ENCODE results near the gene SVIL. TPM values are rescaled to one million over a fixed set of nuclear protein-coding genes. Genes with fewer than 3 reads are reported as not detected.

The SVIL gene
- total RNA-seq, 3 donors from 2014 or later (not counting 1 experiment from before 2014, with no cell fraction given), result 24.9 to 57.2 (median 33.5) TPM

DNA sequence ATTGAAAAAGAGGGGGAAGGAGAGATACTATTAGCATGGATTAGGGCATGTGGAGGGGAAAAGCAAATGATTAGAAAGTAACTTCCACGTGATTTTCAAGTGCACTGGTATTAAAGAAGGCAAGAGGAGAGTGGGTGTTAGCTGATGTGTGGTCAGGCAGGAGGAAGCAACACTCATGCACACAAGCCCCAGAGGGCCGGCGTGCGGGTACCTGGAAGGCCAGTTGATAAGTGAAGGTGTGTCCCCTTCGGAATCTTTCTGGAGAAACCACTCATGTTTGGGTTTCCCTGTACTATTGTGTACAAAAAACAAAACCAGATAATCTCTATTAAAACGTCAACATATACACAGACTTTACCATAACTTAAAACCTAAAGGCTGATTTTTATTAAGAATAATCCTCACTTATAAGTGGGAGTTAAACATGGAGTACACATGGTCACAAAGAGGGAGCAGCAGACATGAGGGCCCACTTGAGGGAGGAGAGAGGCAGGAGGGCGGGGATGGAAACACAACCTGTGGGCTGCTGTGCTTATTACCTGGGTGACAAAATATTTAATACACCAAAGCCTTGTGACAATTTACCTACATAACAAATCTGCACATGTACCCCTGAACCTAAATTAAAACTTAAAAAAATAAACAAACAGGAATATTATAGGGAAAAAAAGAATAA is 98.9 kb downstream of the SVIL start:
- intact Hi-C loops (cut with micrococcal nuclease), result no loop called here
- no peaks in the 10 kb centered on the region for H3K9me3 Mint-ChIP-seq
- Histone ChIP-seq H3K4me3 (ENCODE audit: low read length) (no peak overlapping the region), H3K27me3 (ENCODE audit: control insufficient read depth, insufficient read depth, low read length) (no peaks in the 10 kb centered on the region), H3K4me1 (ENCODE audit: control insufficient read depth, insufficient read depth, low read length) (no peaks in the 10 kb centered on the region), H3K36me3 (ENCODE audit: control insufficient read depth, insufficient read depth, low read length) (no peaks in the 10 kb centered on the region), H3K9me3 (ENCODE audit: control insufficient read depth, insufficient read depth, low read length) (no peaks in the 10 kb centered on the region), H3K27ac (ENCODE audit: low read length) (no peak overlapping the region)
- no peak overlapping the region for H3K4me3 Mint-ChIP-seq
- TF ChIP-seq, protein P1, sequence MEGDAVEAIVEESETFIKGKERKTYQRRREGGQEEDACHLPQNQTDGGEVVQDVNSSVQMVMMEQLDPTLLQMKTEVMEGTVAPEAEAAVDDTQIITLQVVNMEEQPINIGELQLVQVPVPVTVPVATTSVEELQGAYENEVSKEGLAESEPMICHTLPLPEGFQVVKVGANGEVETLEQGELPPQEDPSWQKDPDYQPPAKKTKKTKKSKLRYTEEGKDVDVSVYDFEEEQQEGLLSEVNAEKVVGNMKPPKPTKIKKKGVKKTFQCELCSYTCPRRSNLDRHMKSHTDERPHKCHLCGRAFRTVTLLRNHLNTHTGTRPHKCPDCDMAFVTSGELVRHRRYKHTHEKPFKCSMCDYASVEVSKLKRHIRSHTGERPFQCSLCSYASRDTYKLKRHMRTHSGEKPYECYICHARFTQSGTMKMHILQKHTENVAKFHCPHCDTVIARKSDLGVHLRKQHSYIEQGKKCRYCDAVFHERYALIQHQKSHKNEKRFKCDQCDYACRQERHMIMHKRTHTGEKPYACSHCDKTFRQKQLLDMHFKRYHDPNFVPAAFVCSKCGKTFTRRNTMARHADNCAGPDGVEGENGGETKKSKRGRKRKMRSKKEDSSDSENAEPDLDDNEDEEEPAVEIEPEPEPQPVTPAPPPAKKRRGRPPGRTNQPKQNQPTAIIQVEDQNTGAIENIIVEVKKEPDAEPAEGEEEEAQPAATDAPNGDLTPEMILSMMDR (IDR thresholded peaks at IDR 0.05), result no peak
- H3K27me3 Mint-ChIP-seq (ENCODE audit: low read depth in 2 of 2), result no peaks in the 10 kb centered on the region
- no peak for ATAC-seq
- no peak for DNase-seq
- WGBS (ENCODE audit: insufficient coverage), result 40% methylated on average over 6 of the region's 7 CpGs
- peak overlapping the region in 1 of 2 donors; percentile 7 for H3K27ac Mint-ChIP-seq
- peaks cover 10 to 11% of the 10 kb centered on the region in 2 donors for H3K4me1 Mint-ChIP-seq
- no peaks in the 10 kb centered on the region for H3K36me3 Mint-ChIP-seq

DNA sequence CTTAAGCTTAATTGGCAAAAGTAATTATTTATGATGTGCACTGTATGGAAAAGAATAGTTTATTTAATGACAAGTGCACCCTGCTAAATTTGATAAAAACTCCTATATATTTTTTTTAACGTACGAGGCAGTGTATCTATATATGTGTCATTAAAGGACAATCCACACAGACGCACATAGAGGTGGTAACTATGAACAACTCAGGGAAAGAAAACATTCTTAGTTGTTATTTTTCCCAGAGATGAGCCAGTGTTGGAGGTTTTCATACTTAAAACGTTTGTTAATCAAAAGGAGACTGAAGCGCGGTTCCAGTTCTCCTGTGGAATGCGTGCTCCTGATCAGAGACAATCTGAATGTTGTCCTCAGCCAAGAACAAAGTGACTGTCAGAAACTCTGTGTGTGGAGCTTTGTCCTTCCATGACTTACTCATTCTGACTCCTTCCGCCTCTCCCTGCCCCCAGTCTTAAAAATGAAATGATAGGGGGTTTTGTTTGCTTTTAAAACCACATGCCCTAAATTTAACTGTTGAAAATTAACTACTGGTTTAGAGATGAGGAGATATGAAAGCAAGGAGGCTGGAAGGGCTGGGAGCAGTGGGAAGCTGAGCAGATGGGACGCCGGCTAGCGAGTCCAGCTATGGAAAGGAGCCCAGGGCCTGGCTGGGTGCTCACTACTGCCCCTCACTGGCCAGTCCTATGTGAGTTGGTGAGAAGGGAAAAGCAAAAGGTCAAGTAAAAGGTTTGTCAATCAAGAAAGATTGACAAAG is 99.6 kb downstream of the SVIL start:
- Histone ChIP-seq H3K9me3 (ENCODE audit: control insufficient read depth, insufficient read depth, low read length) (no peaks in the 10 kb centered on the region), H3K27ac (ENCODE audit: low read length) (no peak overlapping the region), H3K4me1 (ENCODE audit: control insufficient read depth, insufficient read depth, low read length) (no peaks in the 10 kb centered on the region), H3K36me3 (ENCODE audit: control insufficient read depth, insufficient read depth, low read length) (no peaks in the 10 kb centered on the region), H3K27me3 (ENCODE audit: control insufficient read depth, insufficient read depth, low read length) (no peaks in the 10 kb centered on the region), H3K4me3 (ENCODE audit: low read length) (no peak overlapping the region)
- DNase-seq, result no peak
- Mint-ChIP-seq H3K27me3 (ENCODE audit: low read depth in 2 of 2) (no peaks in the 10 kb centered on the region), H3K4me1 (peaks cover 10 to 11% of the 10 kb centered on the region in 2 donors), H3K4me3 (no peak overlapping the region), H3K36me3 (no peaks in the 10 kb centered on the region), H3K27ac (peak overlapping the region in 1 of 2 donors; percentile 7), H3K9me3 (no peaks in the 10 kb centered on the region)
- 82% methylated on average over 9 of the region's 11 CpGs for whole genome bisulfite sequencing (ENCODE audit: insufficient coverage)
- ATAC-seq, result no peak
- TF ChIP-seq, protein P1 (IDR thresholded peaks at IDR 0.05), result no peak
- intact Hi-C loops (cut with micrococcal nuclease), result no loop called here

DNA sequence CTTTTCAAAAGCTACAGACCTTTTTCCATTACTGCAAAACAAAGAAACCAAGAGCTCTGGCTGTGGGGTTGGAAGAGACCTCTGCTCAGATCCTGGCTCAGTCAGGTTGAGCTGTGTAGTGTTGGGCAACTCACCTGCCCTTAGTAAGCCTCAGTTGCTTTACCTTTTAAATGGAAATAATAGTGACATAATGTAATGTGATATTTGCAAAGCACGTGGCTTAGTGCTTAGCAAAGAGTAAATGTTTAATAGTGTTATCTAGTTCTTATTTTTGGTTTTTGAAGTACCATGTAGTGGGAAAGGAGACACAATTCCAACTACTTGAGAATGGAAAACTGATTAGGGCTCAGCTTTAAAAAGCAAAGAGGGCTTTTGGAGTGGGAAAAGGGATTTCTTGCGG is 100.2 kb downstream of the SVIL start:
- no peaks in the 10 kb centered on the region for H3K36me3 Mint-ChIP-seq
- WGBS (ENCODE audit: insufficient coverage), result 96% methylated on average over 2 of the region's 2 CpGs
- Histone ChIP-seq H3K27me3 (ENCODE audit: control insufficient read depth, insufficient read depth, low read length) (no peaks in the 10 kb centered on the region), H3K27ac (ENCODE audit: low read length) (no peak overlapping the region), H3K4me3 (ENCODE audit: low read length) (no peak overlapping the region), H3K36me3 (ENCODE audit: control insufficient read depth, insufficient read depth, low read length) (no peaks in the 10 kb centered on the region), H3K4me1 (ENCODE audit: control insufficient read depth, insufficient read depth, low read length) (no peaks in the 10 kb centered on the region), H3K9me3 (ENCODE audit: control insufficient read depth, insufficient read depth, low read length) (no peaks in the 10 kb centered on the region)
- H3K4me3 Mint-ChIP-seq, result no peak overlapping the region
- H3K27ac Mint-ChIP-seq, result no peak overlapping the region
- intact Hi-C loops (cut with micrococcal nuclease), result no loop called here
- H3K4me1 Mint-ChIP-seq, result peaks cover 10 to 11% of the 10 kb centered on the region in 2 donors
- ATAC-seq, result no peak
- no peaks in the 10 kb centered on the region for H3K9me3 Mint-ChIP-seq
- H3K27me3 Mint-ChIP-seq (ENCODE audit: low read depth in 2 of 2), result no peaks in the 10 kb centered on the region
- DNase-seq, result no peak
- TF ChIP-seq, protein P1 (IDR thresholded peaks at IDR 0.05), result no peak

All from natural killer cell (primary cell).